D341Med (cell line): ENCODE data around the gene BNIPL.

Experiments used
- DNase-seq: peaks from one replicate; pipeline ENCODE4 v3.0.0; 2012; ENCODE audit warnings: low spot score

BNIPL gene

GRCh38 chr1:151036356-151036755, at the start of gene BNIPL:
BNIPL (plus strand) TSS chr1:151036586; CDS start chr1:151036726, 140 bp downstream.
- DNase-seq = peak; percentile 24

- DNase-seq = no peak
Measured at GRCh38 chr1:150987924-150988323, 48.5 kb upstream of the BNIPL start.

GRCh38 chr1:150992626-150993025, 43.8 kb upstream of the BNIPL start:
- DNase-seq = no peak

- DNase-seq = no peak
Measured at GRCh38 chr1:150994248-150994647, 42.1 kb upstream of the BNIPL start.

- DNase-seq = no peak
Measured at GRCh38 chr1:150995460-150995859, 40.9 kb upstream of the BNIPL start.

- DNase-seq = no peak
Measured at GRCh38 chr1:150995896-150996295, 40.5 kb upstream of the BNIPL start.

- no peak for DNase-seq
Measured at GRCh38 chr1:150997126-150997872, 39.1 kb upstream of the BNIPL start.

GRCh38 chr1:150997949-150998348, 38.4 kb upstream of the BNIPL start:
- no peak for DNase-seq

- DNase-seq = no peak
Measured at GRCh38 chr1:150999051-150999674, 37.2 kb upstream of the BNIPL start.

- DNase-seq = no peak
Measured at GRCh38 chr1:150999926-151000325, 36.5 kb upstream of the BNIPL start.

- no peak for DNase-seq
Measured at GRCh38 chr1:151000408-151000807, 36.0 kb upstream of the BNIPL start.

GRCh38 chr1:151001602-151002001, 34.8 kb upstream of the BNIPL start:
- no peak for DNase-seq

GRCh38 chr1:151002051-151002450, 34.3 kb upstream of the BNIPL start:
- DNase-seq = no peak

GRCh38 chr1:151002611-151003010, 33.8 kb upstream of the BNIPL start:
- no peak for DNase-seq

GRCh38 chr1:151003180-151003579, 33.2 kb upstream of the BNIPL start:
- no peak for DNase-seq

- no peak for DNase-seq
Measured at GRCh38 chr1:151005729-151006319, 30.6 kb upstream of the BNIPL start.

GRCh38 chr1:151006327-151007052, 29.9 kb upstream of the BNIPL start, which contains the start of gene MINDY1:
MINDY1 (minus strand) TSS chr1:151006902; CDS start chr1:151002617, 4,285 bp downstream.
- peak; percentile 84 for DNase-seq

- DNase-seq = no peak
Measured at GRCh38 chr1:151007853-151008243, 28.5 kb upstream of the BNIPL start.

- DNase-seq = peak; percentile 100
Measured at GRCh38 chr1:151008244-151009205, 27.9 kb upstream of the BNIPL start, which contains the start of gene PRUNE1. PRUNE1 (plus strand) TSS chr1:151008449; CDS start chr1:151008633, 184 bp downstream.

GRCh38 chr1:151009206-151009587, 27.2 kb upstream of the BNIPL start:
- DNase-seq = no peak

- no peak for DNase-seq
Measured at GRCh38 chr1:151009674-151010345, 26.6 kb upstream of the BNIPL start.
